Measurements from ENCODE around the gene PIK3AP1.
"Not testable (repeated sequence)": the region's sequence is repeated elsewhere in the genome, so short reads cannot be mapped to it uniquely, and the experiment has no call there.

The PIK3AP1 gene

DNA sequence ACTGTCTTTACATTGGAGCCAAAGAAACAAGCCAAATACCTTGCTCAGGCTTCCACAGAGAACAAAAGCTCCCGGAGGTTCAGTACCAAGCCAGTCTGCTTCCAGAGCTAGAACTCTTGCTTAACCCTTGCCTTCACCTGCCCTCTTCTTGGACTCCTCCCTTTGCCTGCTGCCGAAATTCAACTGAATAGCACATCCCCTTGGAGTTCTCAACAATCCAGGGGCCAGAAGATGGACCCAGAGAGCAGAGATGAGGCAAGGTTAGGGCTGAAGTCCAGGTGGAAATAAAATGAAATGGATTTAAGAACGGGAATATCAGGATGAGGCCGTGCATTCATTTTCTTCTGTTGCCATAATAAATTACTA is 876 bp upstream of the PIK3AP1 start:
- DNase-seq: no peak

DNA sequence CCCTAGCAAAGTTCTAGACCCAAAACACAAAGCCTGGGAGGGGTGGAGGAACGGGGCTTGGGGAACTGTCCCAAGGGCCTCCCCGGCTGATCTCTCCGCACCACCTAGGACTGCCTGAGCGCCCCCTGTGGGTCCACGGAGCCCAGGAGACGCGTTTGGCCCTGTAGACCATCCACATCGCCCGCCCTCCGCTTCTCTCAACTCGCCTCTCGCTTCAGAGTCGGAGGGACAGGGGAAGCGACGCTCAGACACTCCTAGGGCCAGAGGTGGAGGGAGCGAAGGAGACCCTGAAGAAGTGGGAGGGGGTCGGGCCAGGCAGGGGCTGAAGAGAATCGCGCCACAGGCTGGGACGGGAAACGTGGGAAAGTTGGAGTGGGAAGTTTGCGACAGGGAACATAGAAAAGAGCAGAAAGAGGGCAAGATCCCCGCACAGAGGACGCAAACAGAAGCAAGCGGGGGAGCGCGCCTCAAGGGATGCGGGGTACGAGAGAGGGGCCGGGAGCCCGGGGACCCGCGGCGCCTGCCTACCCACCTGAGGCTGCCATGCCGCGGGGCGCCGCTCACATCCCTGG is 378 bp downstream of the PIK3AP1 start:
- DNase-seq: peak; percentile 93

DNA sequence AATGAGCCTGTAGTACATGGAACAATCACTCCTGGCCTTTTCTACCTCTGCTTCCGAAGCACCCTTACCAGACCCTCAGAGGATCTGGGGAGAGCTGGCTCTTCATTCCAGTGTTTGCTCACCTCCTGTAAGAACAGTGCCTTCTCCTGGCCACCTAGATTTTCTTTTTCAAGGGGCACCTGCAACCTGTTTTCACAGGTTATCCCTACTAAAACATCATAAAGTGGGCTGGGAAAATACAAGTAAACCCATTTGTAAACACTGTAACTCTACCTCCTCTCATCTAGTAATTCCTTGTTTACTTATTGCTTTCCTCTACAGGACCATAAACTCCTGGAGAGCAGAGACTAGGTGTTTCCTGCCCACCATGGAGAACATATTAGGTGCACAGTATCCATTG is 1.1 kb downstream of the PIK3AP1 start:
- DNase-seq: peak; percentile 34

DNA sequence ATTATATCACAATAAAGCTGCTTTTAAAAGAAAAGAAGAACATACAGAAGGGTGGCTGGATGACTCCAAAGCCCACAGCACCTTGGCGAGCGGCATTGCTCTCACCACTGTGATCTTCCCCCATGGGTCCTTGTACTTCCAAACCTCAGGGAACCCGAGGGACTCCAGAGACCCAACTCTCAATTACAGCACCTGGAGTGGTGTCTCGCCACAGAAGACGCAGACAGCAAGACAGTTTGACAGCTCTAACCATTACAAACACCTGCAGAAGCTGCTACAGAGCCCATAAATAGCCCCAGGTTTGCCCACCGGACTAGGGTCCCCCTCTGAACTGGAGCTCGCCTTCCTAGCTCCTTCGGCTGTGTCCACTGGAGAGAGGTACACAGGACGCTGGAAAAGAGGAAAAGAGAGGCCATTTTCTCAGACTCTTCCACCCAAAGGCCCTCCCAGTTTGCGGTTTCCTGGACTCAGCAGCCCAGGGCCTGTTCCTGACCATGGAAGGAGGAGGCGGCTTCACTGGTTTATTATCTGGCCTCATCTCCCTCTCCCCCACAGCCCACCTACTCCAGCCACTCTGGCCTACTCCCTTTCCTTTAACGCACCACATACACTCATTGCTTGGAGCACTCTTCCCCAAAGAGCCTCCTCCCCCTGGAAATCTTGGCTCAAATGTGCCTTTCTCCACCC is 1.9 kb downstream of the PIK3AP1 start:
- peak; percentile 77 for DNase-seq

DNA sequence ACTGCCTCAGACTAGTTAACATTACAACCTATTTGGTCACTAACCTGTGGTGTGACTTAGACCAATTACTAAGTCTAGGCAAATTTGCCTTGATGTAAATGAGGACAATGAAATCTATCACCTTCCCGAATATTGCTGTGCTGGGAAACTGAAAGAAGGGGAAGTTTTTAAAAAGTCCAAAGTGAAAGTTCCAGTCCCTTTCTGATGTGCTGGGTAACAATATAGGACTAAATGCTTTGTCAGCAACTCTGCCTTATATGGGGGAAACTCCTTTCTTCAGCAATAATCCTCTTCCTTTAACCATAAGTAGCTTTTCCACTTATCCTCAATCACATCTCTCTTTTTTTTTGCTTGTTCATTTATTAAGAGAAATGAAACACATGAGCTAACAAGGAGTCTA is 3.9 kb downstream of the PIK3AP1 start:
- DNase-seq: peak; percentile 94

DNA sequence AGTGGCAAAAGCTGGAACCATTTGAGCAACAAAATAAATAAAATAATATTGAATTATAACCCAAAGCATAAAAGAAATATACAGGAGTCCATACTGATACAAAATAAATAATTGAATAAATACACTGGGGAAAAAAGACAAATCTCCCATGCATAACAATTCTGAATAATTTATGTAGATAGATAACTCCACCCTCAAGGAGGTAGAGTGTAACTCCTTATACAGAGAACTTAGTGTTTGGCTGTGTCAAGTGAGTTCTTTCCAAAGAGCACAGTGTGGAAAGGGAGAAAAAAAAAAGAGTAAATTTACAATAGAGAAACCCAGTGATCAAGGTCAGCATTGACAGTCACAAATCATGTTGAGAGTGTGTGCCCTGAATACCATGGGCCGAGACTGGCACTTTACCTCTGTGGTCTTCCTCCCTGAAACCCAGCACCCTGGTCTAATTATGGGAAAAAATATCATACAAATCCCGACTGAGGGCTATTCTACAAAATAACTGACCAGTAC is 5.5 kb downstream of the PIK3AP1 start:
- no peak for DNase-seq

DNA sequence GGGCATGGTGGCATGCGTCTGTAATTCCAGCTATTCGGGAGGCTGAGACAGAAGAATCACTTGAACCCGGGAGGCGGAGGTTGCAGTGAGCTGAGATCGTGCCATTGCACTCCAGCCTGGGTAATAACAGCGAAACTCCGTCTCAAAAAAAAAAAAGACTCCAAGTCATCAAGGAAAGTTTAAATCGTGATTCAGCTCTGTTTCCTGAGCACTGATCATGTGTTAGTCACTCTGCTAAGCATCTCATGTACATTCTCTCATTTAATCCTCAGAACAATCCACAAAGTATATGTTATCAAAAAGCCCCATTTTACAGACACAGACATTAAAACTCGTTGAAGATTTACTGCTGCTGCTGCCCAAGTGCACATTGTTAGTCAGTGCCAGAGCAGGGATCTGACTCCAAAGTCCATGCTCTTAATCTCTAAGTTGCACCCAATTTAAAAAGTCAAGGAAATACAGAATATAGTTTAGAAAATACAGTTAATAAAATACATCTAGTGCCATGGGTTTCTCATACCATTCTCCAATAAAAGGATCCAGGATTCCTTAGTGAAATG is 6.2 kb downstream of the PIK3AP1 start:
- DNase-seq: peak; percentile 87

DNA sequence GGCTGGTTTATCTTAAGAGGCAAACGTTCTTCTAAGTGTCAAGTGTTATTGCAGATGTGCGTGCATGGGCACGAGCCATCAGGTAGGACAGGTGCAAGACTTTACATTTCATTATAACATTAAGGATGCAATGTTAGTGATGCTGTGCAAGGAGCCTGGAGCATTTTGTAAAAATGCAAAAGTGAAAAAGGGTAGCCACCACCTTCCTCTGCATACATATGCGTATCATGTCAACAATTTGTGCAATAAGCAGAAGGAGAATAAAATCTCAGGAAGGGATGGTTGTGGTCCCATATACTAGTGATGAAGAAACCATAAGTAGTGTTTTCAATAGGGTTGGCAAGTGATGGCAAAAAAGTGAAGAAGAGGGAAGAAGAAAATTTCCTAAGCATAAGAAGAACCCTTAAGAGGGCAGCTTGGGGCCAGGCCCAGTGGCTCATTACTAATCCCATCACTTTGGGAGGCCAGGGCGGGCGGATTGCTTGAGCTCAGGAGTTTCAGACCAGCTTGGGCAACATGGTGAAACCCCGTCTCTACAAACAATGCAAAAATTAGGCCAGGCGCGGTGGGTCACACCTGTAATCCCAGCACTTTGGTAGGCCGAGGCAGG is 7.5 kb downstream of the PIK3AP1 start:
- DNase-seq: peak; percentile 55

DNA sequence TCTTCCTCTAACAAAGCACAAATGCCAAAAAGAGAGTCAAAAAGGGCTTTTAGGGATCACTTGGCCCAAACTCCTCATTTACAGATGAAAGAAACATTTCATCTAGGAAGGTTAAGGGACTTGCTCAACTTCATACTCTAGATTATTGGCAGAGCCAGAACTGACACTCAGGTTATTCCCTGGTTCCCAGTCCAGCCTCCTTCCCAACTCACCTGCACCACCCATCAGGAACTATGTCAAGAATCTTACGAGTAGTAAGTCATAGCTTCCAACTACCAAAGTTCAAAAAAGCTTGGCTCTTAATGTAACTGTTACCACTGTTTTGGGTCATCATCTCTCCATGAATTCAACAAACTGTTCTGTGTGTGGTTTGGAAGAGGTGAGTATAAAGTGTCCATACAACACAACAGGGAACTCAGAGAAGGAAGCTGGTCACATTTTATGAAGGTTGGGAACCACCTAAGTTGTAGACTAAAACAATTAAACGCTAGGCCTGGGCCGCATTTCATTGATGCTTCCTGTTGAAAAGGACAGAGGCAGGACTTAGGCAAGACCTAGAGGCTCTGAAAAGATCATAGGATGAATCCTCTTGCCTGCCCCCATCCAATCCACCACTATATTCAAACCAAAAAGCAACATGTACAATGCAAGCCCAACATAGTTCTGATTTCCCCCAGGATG is 9.1 kb downstream of the PIK3AP1 start:
- peak; percentile 34 for DNase-seq

DNA sequence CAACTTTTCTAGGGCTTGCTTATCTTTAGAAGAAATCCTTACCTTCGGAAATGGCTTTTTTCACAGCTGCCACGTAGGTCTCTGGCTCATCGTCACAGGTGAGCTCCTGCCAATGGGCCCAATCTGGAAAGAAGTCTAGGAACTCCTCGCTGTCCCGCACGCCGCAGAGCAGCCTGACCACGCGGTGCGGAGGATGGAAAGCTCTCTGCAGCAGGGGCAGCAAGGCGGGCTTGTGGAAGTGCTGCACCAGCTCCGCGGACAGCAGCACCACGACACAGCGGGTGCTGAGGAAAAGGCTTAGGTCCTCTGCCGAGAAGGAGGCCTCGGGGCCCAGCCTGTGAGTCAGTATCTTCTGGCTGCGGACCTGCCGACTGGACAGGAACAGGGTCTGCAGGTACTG is 10.8 kb downstream of the PIK3AP1 start:
- DNase-seq: no peak

DNA sequence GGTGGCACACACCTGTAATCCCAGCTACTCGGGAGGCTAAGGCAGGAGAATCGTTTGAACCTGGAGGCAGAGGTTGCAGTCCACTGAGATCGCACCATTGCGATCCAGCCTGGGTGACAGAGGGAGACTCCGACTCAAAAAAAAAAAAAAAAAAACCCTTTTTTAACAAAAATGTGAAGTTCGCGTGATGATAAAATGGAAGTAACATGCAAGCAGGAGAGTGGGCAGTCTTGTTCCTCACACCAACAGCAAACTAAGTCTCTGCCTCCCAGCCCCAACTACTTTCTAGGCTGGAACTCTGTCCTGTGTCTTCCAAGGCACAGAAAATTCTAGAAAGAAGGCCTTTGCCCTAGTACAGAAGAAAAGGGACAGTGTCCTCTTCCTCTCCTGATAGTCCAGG is 11.3 kb downstream of the PIK3AP1 start:
- DNase-seq: peak; percentile 25

DNA sequence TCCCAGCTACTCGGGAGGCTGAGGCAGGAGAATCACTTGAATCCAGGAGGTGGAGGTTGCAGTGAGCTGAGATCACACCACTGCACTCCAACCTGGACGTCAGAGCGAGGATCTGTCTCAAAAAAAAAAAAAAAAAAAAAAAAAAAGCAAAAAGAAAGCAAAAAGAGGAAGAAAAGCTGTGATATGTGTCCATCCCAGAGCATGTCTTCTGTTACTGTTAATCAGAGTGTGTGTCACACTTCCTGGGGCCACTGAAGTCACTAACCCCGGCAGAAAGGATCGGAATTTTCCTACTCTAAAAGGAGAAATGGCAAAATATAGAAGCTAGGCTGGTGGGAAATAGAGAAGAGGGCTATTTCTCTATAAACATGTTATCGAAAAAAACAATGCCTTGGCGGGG is 11.9 kb downstream of the PIK3AP1 start:
- DNase-seq: peak; percentile 95

DNA sequence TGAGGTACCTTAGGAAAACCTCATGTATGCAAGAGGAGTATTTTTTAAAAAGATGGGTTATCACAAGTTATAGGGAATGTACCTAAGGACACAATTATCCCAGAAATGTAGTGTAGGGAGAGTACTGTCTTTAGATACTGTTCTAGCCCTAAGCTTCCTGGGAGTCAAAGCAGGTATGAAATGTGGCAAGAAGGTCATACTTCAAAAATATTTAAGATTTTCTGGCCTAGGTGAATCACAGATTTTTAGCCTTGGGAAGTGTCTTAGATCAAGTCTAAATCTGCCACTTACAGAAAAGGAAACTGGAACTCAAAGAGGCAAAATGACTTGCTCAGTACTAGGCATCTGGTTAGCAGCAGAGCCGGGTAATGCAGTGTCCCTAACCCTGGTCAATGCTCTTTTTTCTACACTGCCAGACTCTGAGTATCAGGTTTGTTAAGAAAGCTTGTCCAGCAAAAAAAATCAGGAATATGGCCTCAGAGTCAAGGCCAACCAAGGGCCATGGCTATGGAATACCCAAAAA is 13.9 kb downstream of the PIK3AP1 start:
- DNase-seq: peak; percentile 76

DNA sequence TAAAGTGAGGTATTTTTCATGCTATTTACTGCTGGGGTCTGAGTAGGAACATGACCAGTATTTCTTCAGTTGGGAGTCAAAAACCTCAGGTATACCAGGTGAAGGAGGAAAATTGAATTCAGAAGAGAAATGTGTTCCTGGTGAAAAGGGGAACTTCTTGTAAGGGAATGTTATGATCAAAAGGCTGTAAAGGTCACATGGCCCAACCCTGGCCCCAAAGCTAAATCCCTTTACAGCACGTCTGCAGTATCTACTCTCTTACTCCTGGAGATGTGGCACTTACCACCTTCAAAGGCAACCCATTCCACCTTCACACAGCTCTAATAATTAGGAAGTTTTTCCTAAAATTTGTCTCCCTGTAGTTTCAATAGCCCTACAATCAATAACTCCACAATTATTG is 15.2 kb downstream of the PIK3AP1 start:
- DNase-seq: peak; percentile 41

DNA sequence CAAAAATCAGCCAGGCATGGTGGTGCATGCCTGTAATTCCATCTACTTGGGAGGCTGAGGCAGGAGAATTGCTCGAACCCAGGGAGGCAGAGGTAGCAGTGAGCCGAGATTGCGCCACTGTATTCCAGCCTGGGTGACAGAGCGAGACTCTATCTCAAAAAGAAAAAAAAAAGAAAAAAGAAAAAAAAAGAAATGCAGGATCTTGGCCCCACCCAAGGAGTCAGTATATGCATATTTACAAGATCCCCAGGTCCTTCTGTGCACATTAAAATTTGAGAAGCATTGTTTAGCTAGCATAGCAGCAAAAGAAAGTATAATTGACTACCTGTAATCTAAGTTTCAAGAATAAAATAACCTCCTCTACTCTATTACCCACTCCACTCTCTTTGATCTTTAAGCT is 15.8 kb downstream of the PIK3AP1 start:
- no peak for DNase-seq

DNA sequence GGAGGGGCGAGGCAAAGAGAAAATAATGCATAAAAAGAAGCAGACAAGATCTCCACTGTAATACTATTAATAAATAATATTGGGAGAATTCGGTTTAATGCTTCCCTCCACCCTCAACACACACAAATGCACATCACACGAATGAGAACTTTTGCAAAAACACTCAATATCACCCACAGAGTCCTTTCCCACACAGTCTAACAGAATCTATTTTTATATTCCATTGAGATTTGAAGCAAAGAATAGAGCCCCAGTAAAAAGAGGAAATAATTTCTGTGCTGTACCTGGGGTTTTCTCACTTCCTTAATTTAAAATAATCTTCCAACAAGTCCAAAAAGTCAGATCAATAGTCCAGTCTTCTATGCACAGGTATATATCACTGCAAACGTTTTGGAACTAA is 17.0 kb downstream of the PIK3AP1 start:
- no peak for DNase-seq

DNA sequence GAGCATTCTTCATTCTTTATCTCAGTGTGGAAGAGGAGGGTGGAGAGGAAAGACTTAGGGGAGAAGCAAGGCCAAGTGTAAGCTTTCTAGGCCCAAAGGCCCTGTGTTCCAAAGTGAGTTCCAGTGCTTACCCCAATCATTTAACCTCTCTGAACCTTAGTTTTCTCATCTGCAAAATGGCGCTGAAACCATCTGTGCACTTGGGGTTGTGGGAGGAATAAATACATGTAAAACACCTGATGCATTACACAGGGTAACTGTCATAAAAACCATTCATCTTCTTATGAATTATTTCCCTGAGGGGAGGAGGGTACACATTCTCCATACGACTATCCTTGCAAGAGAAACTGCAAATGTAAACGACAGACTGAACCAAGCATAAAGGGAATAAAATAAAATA is 19.0 kb downstream of the PIK3AP1 start:
- DNase-seq: no peak

DNA sequence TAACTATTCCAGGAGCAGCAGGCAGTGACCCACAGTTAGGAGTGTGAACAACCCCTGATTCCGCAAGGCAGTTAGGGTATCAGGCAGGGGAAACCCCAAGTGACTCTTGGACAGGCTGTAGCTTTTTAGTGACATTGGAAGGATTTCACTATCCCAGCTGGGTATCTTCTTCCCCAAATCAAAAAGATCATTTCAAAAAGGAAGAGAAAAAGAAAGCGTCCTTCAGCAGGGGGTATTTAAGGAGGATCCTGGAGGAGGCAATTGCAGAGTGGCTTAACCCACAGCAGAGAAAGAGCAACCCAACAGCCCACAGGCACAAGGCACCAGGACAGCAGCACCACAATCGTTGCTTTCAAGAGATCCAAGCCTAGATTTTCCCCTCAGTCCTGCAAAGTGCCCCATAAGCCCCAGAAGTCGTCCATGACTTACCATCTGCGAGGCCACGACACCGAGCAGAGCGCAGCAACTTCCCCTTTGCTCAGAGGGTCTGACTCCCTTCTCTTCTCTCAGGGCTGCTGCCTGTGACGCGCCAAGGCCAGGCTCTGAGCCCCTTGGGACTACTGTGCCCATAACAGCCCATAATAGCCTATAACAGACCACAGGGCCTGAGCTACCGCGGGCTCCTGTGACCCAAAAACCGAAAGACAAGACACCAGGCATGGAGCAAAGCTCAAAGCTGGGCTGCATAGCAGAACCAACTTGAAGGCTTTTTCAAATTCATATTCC is 19.8 kb downstream of the PIK3AP1 start:
- DNase-seq: peak; percentile 87

DNA sequence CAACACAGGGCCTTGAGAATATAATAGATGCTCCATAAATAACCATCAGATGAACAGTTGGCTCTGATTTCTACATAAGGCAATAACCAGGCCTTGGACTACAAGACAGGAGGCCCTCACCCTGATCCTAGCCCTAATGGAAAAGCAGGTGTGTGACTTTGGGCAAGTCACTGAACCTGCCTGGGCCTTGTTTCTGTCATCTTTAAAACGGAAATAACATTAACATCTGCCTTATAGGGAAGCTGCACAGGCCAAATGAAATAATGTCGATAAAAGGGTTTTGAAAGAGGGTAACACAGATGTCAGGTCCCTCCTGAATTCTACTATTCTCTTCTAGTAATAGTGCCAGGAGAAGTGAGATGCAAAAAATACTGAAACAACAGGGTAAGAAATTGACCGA is 20.7 kb downstream of the PIK3AP1 start:
- DNase-seq: no peak

DNA sequence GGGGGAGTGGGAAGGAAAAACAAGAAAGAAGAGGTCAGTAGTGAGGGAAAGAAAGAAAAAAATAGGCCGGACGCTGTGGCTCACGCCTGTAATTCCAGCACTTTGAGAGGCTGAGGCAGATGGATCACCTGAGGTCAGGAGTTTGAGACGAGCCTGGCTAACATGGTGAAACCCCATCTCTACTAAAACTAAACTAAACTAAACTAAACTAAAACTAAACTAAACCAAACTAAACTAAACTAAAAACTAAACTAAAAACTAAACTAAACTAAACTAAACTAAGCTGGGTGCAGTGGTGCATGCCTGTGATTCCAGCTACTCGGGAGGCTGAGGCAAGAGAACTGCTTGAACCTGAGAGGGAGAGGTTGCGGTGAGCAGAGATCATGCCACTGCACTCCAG is 22.0 kb downstream of the PIK3AP1 start:
- DNase-seq: not testable (repeated sequence)

DNA sequence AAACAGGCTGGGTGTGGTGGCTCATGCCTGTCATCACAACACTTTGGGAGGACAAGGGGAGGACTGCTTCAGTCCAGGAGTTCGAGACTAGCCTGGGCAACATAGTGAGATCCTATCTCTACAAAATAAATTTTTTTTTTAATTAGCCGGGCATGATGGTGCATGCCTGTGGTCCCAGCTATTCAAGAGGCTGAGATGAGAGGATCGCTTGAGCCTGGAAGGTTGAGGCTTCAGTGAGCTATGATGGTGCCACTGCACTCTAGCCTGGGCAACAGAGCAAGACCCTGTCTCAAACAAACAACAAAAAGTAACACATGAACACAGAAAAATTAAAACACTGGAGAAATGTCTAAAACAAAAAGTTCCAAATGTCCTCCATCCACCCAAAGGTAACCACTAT is 22.9 kb downstream of the PIK3AP1 start:
- DNase-seq: no peak

DNA sequence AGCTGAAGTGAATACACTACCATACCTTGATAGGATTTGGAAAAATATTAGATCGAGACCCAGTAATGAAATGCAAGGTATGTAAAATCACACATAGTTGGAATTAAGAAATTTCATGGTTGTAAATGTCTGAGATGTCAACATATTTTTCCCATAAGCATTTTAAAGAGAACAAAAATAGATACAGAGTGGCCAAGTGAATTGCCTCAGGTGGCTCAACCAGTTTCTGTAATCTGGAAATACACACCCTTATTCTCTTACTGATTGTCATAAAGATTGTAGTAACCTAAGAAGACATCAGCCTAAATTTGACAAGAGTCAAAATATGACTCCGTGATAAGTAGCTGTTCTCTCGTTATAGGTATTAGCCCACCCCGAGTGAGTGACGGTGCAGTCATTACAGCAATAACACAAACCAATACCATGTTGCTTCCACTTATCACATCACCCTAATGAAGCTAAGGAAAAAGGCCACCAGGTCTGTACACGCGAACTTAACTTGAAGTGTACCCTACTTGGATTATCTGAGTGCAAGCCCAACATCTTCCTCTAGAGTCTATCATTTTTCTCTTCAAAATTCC is 23.4 kb downstream of the PIK3AP1 start:
- no peak for DNase-seq

Data from suppressor macrophage treated with lipopolysaccharide for 4 hours (primary cell).